GM12878 (cell line): ENCODE measurements around the gene ADAMTSL1. TPM values are rescaled to one million over a fixed set of nuclear protein-coding genes. Genes with fewer than 3 reads are reported as not detected.

Experiments used
- ATAC-seq: fragments of 200-7000 bp; cut with Tn5 transposase; 3 replicates; pipeline ENCODE4 v1.9.1; 2020; ENCODE audit warnings: mild to moderate bottlenecking, moderate library complexity
- BruUV-seq: library from RNA; stranded (reverse); fragments of 400-500 nt; replicated peaks from 2 replicates; lab custom pipeline; 2021; lab: Mats Ljungman, UMichigan
- CTCF ChIA-PET: fragments of 300-600 bp; sonication (Branson Sonifier 250); formaldehyde crosslinking; extraction: SDS; loops from one replicate; lab custom pipeline; 2021; ENCODE audit warnings: inconsistent platforms; lab: Yijun Ruan, JAX
- POLR2A ChIA-PET: fragments of 350-600 bp; formaldehyde crosslinking; extraction: SDS; loops from one replicate; lab custom pipeline; 2021; ENCODE audit warnings: inconsistent platforms; lab: Charles Lee
- RAD21 ChIA-PET: fragments of 300-600 bp; sonication (Branson Sonifier 250); formaldehyde crosslinking; loops from one replicate; lab custom pipeline; 2023; ENCODE audit warnings: antibody characterized with exemption; ENCODE audit not compliant: unreplicated experiment; lab: Charles Lee
- SMC1A ChIA-PET: fragments of 300-600 bp; sonication (Branson Sonifier 250); formaldehyde crosslinking; loops from one replicate; lab custom pipeline; 2023; ENCODE audit not compliant: unreplicated experiment, uncharacterized antibody; lab: Charles Lee
- DNase-seq: peaks from one replicate; pipeline ENCODE4 v3.0.0-alpha.2; 2011; ENCODE audit warnings: low read depth, low spot score
- FAIRE-seq: peaks from 3 replicates; lab custom pipeline; 2011; peaks lifted over from hg19 to GRCh38; lab: Jason Lieb, UNC
- H2AFZ ChIP-seq: 2 replicates; pipeline ENCODE4 v1.6.0; 2011; ENCODE audit warnings: low read depth, low read length, control low read depth; ENCODE audit not compliant: control insufficient read depth
- H3K27ac ChIP-seq: 2 replicates; pipeline ENCODE4 v1.5.1; 2011; ENCODE audit warnings: control low read depth; ENCODE audit not compliant: control insufficient read depth, insufficient read depth
- H3K27me3 ChIP-seq, 2 experiments: replicated peaks in 1 of 2; 2 replicates each; pipeline versions ENCODE4 v1.6.0 to v1.6.1; 2011; ENCODE audit warnings: low read length in 1 of 2; ENCODE audit not compliant: control insufficient read depth in 2 of 2, insufficient read depth in 2 of 2
- H3K36me3 ChIP-seq, 2 experiments: 2 replicates each; pipeline ENCODE4 v1.5.1; 2011; ENCODE audit warnings: low read length in 1 of 2; ENCODE audit not compliant: control insufficient read depth in 2 of 2, insufficient read depth in 2 of 2
- H3K4me1 ChIP-seq: 2 replicates; pipeline ENCODE4 v1.6.1; 2011; ENCODE audit warnings: mild to moderate bottlenecking, low read length, moderate library complexity, mixed read lengths; ENCODE audit not compliant: control insufficient read depth, insufficient read depth
- H3K4me2 ChIP-seq: 2 replicates; pipeline ENCODE4 v1.6.0; 2011; ENCODE audit warnings: control low read depth; ENCODE audit not compliant: control insufficient read depth, insufficient read depth
- H3K4me3 ChIP-seq: fragments of 200-600 bp; sonication (generic); 2 replicates; pipeline ENCODE4 v1.5.1; 2016
- H3K79me2 ChIP-seq: 2 replicates; pipeline ENCODE4 v1.6.0; 2011; ENCODE audit warnings: low read length; ENCODE audit not compliant: control insufficient read depth, insufficient read depth
- H3K9ac ChIP-seq: 2 replicates; pipeline ENCODE4 v1.8.0; 2011; ENCODE audit warnings: low read length, control low read depth, mixed read lengths; ENCODE audit not compliant: control insufficient read depth, insufficient read depth
- H3K9me3 ChIP-seq: replicated peaks from 3 replicates; pipeline ENCODE4 v1.5.1; 2011; ENCODE audit warnings: mild to moderate bottlenecking, low read length; ENCODE audit not compliant: control insufficient read depth, insufficient read depth
- H4K20me1 ChIP-seq: 2 replicates; pipeline ENCODE4 v1.6.0; 2011; ENCODE audit not compliant: control insufficient read depth, insufficient read depth
- BHLHE40 ChIP-seq, 2 experiments: fragments of 450-650 bp in 1 of 2; IDR thresholded peaks; 2 replicates each; pipeline ENCODE4 v1.6.1; 2011 to 2017; ENCODE audit warnings: low read depth in 2 of 2, borderline replicate concordance in 1 of 2, improper control_type of control experiment in 1 of 2, low read length in 1 of 2, mild to moderate bottlenecking in 1 of 2
- CHD1 ChIP-seq: IDR thresholded peaks from 2 replicates; pipeline ENCODE4 v1.6.1; 2012; ENCODE audit warnings: low read depth, low read length, improper control_type of control experiment
- CREM ChIP-seq: IDR thresholded peaks from 2 replicates; pipeline ENCODE4 v1.6.1; 2014; ENCODE audit warnings: antibody characterized with exemption, low read depth
- EP300 ChIP-seq, 2 experiments: fragments of 150-350 bp in 1 of 2; IDR thresholded peaks; 2 replicates each; pipeline ENCODE4 v1.6.1; 2011 to 2012; ENCODE audit warnings: low read depth in 2 of 2, low read length in 2 of 2, borderline replicate concordance in 1 of 2, improper control_type of control experiment in 1 of 2, inconsistent platforms in 1 of 2; ENCODE audit not compliant: control insufficient read depth in 1 of 2
- ETV6 ChIP-seq, 2 experiments: fragments of 450-650 bp in 1 of 2; IDR thresholded peaks in 1 of 2; conservative IDR thresholded peaks in 1 of 2; 2 replicates each; pipeline ENCODE4 v1.6.1; 2014; ENCODE audit warnings: antibody characterized with exemption in 1 of 2, borderline replicate concordance in 1 of 2, low read depth in 1 of 2, mild to moderate bottlenecking in 1 of 2, moderate library complexity in 1 of 2
- GATAD2B ChIP-seq: fragments of 450-650 bp; conservative IDR thresholded peaks from 2 replicates; pipeline ENCODE4 v1.6.1; 2017; ENCODE audit warnings: low read depth, mild to moderate bottlenecking, moderate library complexity
- HDAC2 ChIP-seq: fragments of 200-600 bp; sonication (generic); IDR thresholded peaks from 2 replicates; pipeline ENCODE4 v1.6.1; 2017
- JUND ChIP-seq: IDR thresholded peaks from 2 replicates; pipeline ENCODE4 v1.6.1; 2012; ENCODE audit warnings: low read depth, mild to moderate bottlenecking, low read length, improper control_type of control experiment, moderate library complexity
- MEF2B ChIP-seq: fragments of 450-650 bp; IDR thresholded peaks from 2 replicates; pipeline ENCODE4 v1.6.1; 2018; ENCODE audit warnings: mild to moderate bottlenecking, moderate library complexity; ENCODE audit not compliant: partially characterized antibody, poor library complexity, severe bottlenecking
- MYC ChIP-seq: IDR thresholded peaks from 2 replicates; pipeline ENCODE4 v1.6.1; 2011; ENCODE audit warnings: mild to moderate bottlenecking, low read length, moderate library complexity, inconsistent platforms; ENCODE audit not compliant: insufficient read depth, insufficient replicate concordance, insufficient read length, severe bottlenecking
- PML ChIP-seq: IDR thresholded peaks from 2 replicates; pipeline ENCODE4 v1.6.1; 2012; ENCODE audit warnings: low read length, inconsistent platforms
- POU2F2 ChIP-seq: IDR thresholded peaks from 3 replicates; pipeline ENCODE4 v1.6.1; 2011; ENCODE audit warnings: low read depth, mild to moderate bottlenecking, low read length, borderline replicate concordance
- RAD51 ChIP-seq: fragments of 450-650 bp; IDR thresholded peaks from 2 replicates; pipeline ENCODE4 v1.6.1; 2016; ENCODE audit warnings: moderate library complexity, mild to moderate bottlenecking, inconsistent platforms
- RBBP5 ChIP-seq: fragments of 200-600 bp; sonication (generic); conservative IDR thresholded peaks from 2 replicates; pipeline ENCODE4 v1.6.1; 2016
- STAT3 ChIP-seq: IDR thresholded peaks from 2 replicates; pipeline ENCODE4 v1.6.1; 2011; ENCODE audit warnings: low read depth, low read length, improper control_type of control experiment
- SUPT20H ChIP-seq: IDR thresholded peaks from 2 replicates; pipeline ENCODE4 v1.6.1; 2011; ENCODE audit warnings: low read depth, mild to moderate bottlenecking, low read length, moderate library complexity, borderline replicate concordance; ENCODE audit not compliant: control insufficient read depth
- YY1 ChIP-seq: IDR thresholded peaks from 2 replicates; pipeline ENCODE4 v1.6.1; 2011; ENCODE audit warnings: low read depth, mild to moderate bottlenecking, low read length
- WGBS: methylation state at CpG from one replicate; pipeline ENCODE4 v1.1.6; 2016; ENCODE audit warnings: low lambda C conversion rate; ENCODE audit not compliant: insufficient replicate concordance, insufficient coverage; ENCODE audit errors: missing lambda C conversion rate; 5-methylcytosine and 5-hydroxymethylcytosine counted together
- in situ Hi-C: fragments of 300-500 bp; cut with MboI; formaldehyde crosslinking; loops from 9 replicates; pipeline ENCODE4 v1.14.3; 2018; ENCODE audit warnings: mixed read lengths
- intact Hi-C: fragments of 100-400 bp; cut with micrococcal nuclease; formaldehyde crosslinking; loops from one replicate; pipeline ENCODE4 v1.14.2; 2022; ENCODE audit not compliant: unreplicated experiment
- polyA plus RNA-seq, 11 experiments: library from polyadenylated mRNA; depleted of rRNA in 4 of 11; unstranded in 6 of 11; stranded (reverse) in 5 of 11; fragments of >200 nt; fragmentation: Nextera tagmentation in 4 of 11; fragmentation: Illumina TruSeq in 1 of 11; extraction: Ambion mirVana in 4 of 11; extraction: Trizol in 1 of 11; gene quantifications; 1 replicate in 1 of 11; 2 replicates in 10 of 11; pipeline versions ENCODE4 v1.2.1 to v1.2.3, GENCODE V29; 2011 to 2016; ENCODE audit warnings: inconsistent platforms in 2 of 11, missing spikeins in 2 of 11, low read depth in 1 of 11
- total RNA-seq, 4 experiments: library from RNA; depleted of rRNA in 3 of 4; stranded (reverse); fragments of >200 nt in 3 of 4; fragmentation: Illumina TruSeq in 1 of 4; extraction: Trizol in 1 of 4; gene quantifications; 2 replicates each; pipeline versions ENCODE4 v1.2.1 to v1.2.3, GENCODE V29; 2013 to 2021
- TF ChIP-seq, protein P1 (sequence below), 3 experiments: IDR thresholded peaks in 2 of 3; conservative IDR thresholded peaks in 1 of 3; 2 replicates each; pipeline ENCODE4 v1.5.1; 2011; ENCODE audit warnings: low read depth in 3 of 3, low read length in 3 of 3, mild to moderate bottlenecking in 3 of 3, control low read depth in 2 of 3, moderate library complexity in 2 of 3, inconsistent platforms in 1 of 3, mixed read lengths in 1 of 3; ENCODE audit not compliant: control insufficient read depth in 2 of 3, insufficient read depth in 1 of 3; ENCODE audit errors: extremely low read depth in 1 of 3

The ADAMTSL1 gene
- total and polyA plus RNA-seq, 10 of the 15 experiments (the other 5 are each of a cell fraction or from before 2014, with no cell fraction given): 0.01 to 0.10 (median 0.07) TPM; not detected in 6

GRCh38 chr9:18717759-18718158 is 243.8 kb downstream of the ADAMTSL1 start:
- in situ Hi-C loops: no loop called here
- no peaks in the 10 kb centered on the region for H4K20me1 ChIP-seq
- no peak for TF ChIP-seq ETV6 (conservative IDR thresholded peaks at IDR 0.05 in 1 of 2, IDR thresholded peaks at IDR 0.05 in 1 of 2; ENCODE audit: borderline replicate concordance in 1 of 2, low read depth in 1 of 2)
- TF ChIP-seq POU2F2: no peak
- no peak for TF ChIP-seq JUND
- no peak for TF ChIP-seq GATAD2B
- no peak for TF ChIP-seq EP300 (IDR thresholded peaks at IDR 0.05; ENCODE audit: borderline replicate concordance in 1 of 2, control insufficient read depth in 1 of 2, low read depth in 2 of 2, low read length in 2 of 2)
- no peak for TF ChIP-seq RAD51
- TF ChIP-seq, protein P1, sequence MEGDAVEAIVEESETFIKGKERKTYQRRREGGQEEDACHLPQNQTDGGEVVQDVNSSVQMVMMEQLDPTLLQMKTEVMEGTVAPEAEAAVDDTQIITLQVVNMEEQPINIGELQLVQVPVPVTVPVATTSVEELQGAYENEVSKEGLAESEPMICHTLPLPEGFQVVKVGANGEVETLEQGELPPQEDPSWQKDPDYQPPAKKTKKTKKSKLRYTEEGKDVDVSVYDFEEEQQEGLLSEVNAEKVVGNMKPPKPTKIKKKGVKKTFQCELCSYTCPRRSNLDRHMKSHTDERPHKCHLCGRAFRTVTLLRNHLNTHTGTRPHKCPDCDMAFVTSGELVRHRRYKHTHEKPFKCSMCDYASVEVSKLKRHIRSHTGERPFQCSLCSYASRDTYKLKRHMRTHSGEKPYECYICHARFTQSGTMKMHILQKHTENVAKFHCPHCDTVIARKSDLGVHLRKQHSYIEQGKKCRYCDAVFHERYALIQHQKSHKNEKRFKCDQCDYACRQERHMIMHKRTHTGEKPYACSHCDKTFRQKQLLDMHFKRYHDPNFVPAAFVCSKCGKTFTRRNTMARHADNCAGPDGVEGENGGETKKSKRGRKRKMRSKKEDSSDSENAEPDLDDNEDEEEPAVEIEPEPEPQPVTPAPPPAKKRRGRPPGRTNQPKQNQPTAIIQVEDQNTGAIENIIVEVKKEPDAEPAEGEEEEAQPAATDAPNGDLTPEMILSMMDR (IDR thresholded peaks at IDR 0.05 in 2 of 3, conservative IDR thresholded peaks at IDR 0.05 in 1 of 3; ENCODE audit: control insufficient read depth in 2 of 3, extremely low read depth in 1 of 3, insufficient read depth in 1 of 3, low read depth in 3 of 3, low read length in 3 of 3): no peak
- no peak for TF ChIP-seq HDAC2
- no peak for TF ChIP-seq RBBP5
- TF ChIP-seq STAT3: no peak
- no peak for TF ChIP-seq BHLHE40 (IDR thresholded peaks at IDR 0.05; ENCODE audit: borderline replicate concordance in 1 of 2, low read depth in 2 of 2, low read length in 1 of 2)
- TF ChIP-seq CHD1: no peak
- no peak for TF ChIP-seq PML
- TF ChIP-seq MYC: no peak
- no peak for TF ChIP-seq MEF2B
- no peak for TF ChIP-seq CREM
- TF ChIP-seq YY1: no peak
- no peak for TF ChIP-seq SUPT20H
- no peaks in the 10 kb centered on the region for H3K9me3 ChIP-seq
- H3K36me3 ChIP-seq: no peaks in the 10 kb centered on the region
- no peaks in the 10 kb centered on the region for H3K4me1 ChIP-seq
- SMC1A ChIA-PET: interaction anchor here (0.9 to 1.7 kb wide), 2 partner anchors 9 to 51 kb away, joined by 3 to 5 read pairs; no protein-coding TSS in a partner anchor
- H3K27me3 ChIP-seq: no peaks in the 10 kb centered on the region
- BruUV-seq: no TSS peak
- no peak for DNase-seq
- POLR2A ChIA-PET: no interaction called here
- FAIRE-seq: no peak
- H3K9ac ChIP-seq: no peak overlapping the region
- H2AFZ ChIP-seq: no peak overlapping the region
- H3K4me2 ChIP-seq: no peak overlapping the region
- RAD21 ChIA-PET: no interaction called here
- H3K4me3 ChIP-seq: no peak overlapping the region
- no peaks in the 10 kb centered on the region for H3K79me2 ChIP-seq
- CTCF ChIA-PET: interaction anchor here (0.6 kb wide), 1 partner anchor 119 kb away, joined by 3 read pairs; no protein-coding TSS in a partner anchor
- no peak overlapping the region for H3K27ac ChIP-seq
- intact Hi-C loops: no loop called here
- ATAC-seq: no peak
- 79% methylated on average over 2 of the region's 2 CpGs for WGBS
